NCI-H128 (cell line): ENCODE measurements around the gene TMIGD3.
A peak's percentile ranks its signal among the peaks of the same experiment; 100 is the strongest.

ENCODE experiments used
- DNase-seq: peaks from one replicate; lab custom pipeline; 2025; ENCODE audit not compliant: unreplicated experiment; lab: John Stamatoyannopoulos, UW

The TMIGD3 gene

GRCh38 chr1:111509997-111510375, 6.6 kb upstream of the TMIGD3 start:
- no peak for DNase-seq

- no peak for DNase-seq
Observed at GRCh38 chr1:111507411-111508201, 4.2 kb upstream of the TMIGD3 start.

GRCh38 chr1:111506561-111506960, 3.1 kb upstream of the TMIGD3 start:
- no peak for DNase-seq

GRCh38 chr1:111505641-111506119, 2.2 kb upstream of the TMIGD3 start:
- no peak for DNase-seq

- DNase-seq: no peak
Observed at GRCh38 chr1:111504097-111504496, 664 bp upstream of the TMIGD3 start.

GRCh38 chr1:111501645-111502044, 1.8 kb downstream of the TMIGD3 start:
- no peak for DNase-seq

GRCh38 chr1:111499026-111499785, 4.2 kb downstream of the TMIGD3 start:
- DNase-seq: no peak

- DNase-seq: no peak
Observed at GRCh38 chr1:111497592-111497991, 5.8 kb downstream of the TMIGD3 start.

GRCh38 chr1:111496398-111496797, 7.0 kb downstream of the TMIGD3 start:
- DNase-seq: no peak

GRCh38 chr1:111491070-111491469, 12.4 kb downstream of the TMIGD3 start:
- no peak for DNase-seq

- no peak for DNase-seq
Observed at GRCh38 chr1:111490220-111490619, 13.2 kb downstream of the TMIGD3 start.

GRCh38 chr1:111489604-111490003, 13.8 kb downstream of the TMIGD3 start:
- DNase-seq: no peak

GRCh38 chr1:111488669-111489068, 14.8 kb downstream of the TMIGD3 start:
- no peak for DNase-seq

- no peak for DNase-seq
Observed at GRCh38 chr1:111487133-111487532, 16.3 kb downstream of the TMIGD3 start.

GRCh38 chr1:111486431-111486830, 17.0 kb downstream of the TMIGD3 start:
- no peak for DNase-seq

- no peak for DNase-seq
Observed at GRCh38 chr1:111484391-111485026, 18.9 kb downstream of the TMIGD3 start.

GRCh38 chr1:111483876-111484275, 19.6 kb downstream of the TMIGD3 start:
- no peak for DNase-seq

- DNase-seq: no peak
Observed at GRCh38 chr1:111483166-111483565, 20.3 kb downstream of the TMIGD3 start.

GRCh38 chr1:111481387-111482221, 21.8 kb downstream of the TMIGD3 start:
- DNase-seq: peak; percentile 18

- DNase-seq: no peak
Observed at GRCh38 chr1:111480674-111481073, 22.8 kb downstream of the TMIGD3 start.

- DNase-seq: no peak
Observed at GRCh38 chr1:111476761-111477309, 26.6 kb downstream of the TMIGD3 start.
